NK-92 (cell line): ENCODE data around the gene COL11A2.
A peak's percentile ranks its signal among the peaks of the same experiment; 100 is the strongest.

Experiments
- DNase-seq: peaks from one replicate; lab custom pipeline; 2025; ENCODE audit not compliant: unreplicated experiment; lab: John Stamatoyannopoulos, UW

The COL11A2 gene

DNA sequence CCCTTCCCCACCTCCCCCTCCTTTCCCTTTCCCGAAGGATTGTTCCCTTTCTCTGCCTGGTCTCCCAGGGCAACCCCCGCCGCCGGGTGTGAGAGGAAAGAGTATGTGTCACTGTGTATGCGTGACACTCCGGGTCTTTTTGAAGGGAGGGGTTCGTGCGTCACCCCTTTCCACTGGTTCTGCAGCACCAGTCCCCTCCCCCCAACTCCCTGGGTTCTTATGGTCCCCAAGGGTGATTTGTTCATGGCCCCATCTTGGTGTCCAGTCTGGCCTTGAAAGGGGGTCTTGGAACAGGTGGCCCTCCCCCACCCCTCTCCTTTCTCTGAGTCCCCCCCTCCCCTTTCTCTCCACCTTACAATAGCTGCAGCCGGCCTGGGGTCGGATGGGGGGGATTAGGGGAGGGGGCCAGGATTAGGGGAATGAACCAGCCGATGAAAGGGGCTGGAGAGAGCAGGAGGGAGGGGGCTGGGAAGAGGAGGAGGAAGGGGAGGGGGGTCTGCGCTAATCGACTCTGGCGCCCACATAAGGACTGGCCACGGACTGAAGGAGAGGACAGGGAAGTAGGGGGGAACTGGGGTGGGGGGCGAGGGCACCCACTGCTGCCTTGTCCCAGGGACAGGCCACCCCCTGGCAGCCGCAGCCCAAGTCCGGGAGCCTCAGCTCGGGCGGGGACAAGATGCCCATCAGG, 14.7 kb upstream of the COL11A2 start:
- no peak for DNase-seq

DNA sequence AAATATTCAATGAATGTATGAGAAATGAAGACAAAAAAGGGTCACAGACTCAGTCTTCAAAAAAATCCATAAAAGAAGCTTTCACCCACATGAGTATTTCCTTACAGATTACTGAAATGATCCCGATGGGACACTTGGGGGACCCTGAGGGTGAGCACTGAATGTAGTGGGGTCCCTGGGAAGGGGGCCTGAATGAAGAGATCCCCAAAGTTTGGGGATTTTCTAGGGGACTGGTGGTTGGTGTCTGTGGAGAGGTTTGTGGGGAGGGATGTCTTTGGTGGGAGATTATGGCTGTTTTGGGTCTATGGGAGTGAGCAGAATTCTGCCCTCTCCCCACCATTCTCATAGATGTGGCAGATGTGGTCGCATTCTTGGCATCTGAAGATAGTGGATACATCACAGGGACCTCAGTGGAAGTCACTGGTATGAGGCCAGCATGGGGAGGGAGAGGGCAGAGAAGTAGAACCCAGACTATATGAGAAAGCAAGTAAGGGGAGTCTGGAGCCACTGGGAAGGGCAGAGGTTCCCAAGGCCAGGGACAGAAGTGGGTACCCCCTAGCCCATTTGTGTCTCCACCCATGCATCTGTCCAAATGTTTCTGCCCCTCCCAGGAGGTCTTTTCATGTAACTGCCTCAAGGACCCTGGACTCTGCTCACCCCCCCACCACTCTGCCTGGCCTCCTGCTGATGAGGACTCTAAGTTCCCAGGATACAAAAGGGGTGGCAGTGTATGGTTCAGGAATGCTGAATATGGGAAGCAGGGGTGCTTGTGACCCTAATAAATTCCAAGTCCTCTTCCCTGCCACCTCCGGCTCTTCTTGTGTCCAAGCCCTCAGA, 14.0 kb upstream of the COL11A2 start:
- no peak for DNase-seq

DNA sequence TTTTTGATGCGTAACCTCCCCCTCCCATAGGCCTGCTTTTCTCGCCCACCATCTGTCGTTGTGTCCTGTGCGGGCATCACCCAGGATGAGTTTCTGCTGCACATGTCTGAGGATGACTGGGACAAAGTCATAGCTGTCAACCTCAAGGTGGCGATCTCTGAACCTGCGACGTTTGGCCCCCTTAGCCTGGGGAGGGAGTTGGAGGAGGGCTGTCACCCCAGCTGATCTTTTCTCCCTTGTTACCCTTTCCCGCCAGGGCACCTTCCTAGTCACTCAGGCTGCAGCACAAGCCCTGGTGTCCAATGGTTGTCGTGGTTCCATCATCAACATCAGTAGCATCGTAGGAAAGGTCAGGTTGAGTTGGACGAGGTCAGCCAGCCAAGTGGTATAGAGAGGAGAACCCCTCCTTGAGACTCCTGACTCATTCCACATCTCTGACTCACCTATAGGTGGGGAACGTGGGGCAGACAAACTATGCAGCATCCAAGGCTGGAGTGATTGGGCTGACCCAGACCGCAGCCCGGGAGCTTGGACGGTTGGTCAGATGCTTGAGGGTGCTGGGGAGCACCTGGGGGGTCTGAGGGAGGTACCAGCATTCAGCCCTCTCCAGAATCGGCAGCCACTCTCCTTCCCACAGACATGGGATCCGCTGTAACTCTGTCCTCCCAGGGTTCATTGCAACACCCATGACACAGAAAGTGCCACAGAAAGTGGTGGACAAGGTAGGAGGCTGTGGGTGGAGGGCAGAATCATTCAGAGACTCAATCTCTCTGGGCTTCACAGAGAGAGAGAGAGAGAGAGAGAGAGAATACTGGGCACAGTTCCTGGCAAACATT, 13.1 kb upstream of the COL11A2 start:
- no peak for DNase-seq

DNA sequence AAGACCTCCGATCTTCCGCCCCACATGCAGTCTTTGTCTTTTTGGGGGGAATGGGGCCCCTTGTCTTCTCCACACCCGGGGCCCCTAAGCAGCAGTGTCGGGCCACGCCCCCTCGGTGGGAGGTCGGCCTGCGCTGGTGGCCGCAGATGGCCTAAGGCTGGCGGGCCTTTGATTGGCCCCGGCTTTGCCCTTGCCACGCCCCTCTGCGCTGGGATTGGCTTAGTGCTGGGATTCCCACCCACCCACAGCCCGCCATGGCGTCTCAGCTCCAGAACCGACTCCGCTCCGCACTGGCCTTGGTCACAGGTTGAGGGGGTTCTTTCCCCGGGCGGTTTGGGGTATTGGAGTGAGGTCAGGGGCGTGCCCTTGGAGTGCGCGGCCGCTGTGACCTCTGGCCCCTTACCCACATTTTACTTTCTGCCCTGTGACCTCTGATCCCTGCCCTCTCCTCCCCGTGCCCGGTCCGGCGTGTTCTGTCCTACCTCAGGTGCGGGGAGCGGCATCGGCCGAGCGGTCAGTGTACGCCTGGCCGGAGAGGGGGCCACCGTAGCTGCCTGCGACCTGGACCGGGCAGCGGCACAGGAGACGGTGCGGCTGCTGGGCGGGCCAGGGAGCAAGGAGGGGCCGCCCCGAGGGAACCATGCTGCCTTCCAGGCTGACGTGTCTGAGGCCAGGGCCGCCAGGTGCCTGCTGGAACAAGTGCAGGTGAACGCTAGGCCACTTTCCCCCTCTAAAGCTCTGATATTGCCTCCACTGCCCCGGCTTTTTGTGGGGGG, 12.3 kb upstream of the COL11A2 start, which contains the start of gene HSD17B8:
HSD17B8 (plus strand) TSS at position 241 of the 776 bp plus-strand sequence; CDS start at position 255, 14 bp downstream.
- DNase-seq: no peak

DNA sequence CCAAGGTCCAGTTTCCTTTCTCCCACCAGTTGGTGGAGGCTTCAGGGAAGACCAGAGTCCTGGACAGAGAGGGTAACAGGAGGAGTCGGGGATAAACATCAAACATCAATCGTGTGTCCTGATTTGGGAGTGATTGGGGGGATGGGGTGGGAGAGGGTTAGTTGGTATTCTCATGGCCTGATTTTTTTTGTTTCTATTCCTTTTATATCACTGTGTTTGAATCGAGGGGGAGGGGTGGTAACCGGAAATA, 11.8 kb upstream of the COL11A2 start:
- DNase-seq: no peak

DNA sequence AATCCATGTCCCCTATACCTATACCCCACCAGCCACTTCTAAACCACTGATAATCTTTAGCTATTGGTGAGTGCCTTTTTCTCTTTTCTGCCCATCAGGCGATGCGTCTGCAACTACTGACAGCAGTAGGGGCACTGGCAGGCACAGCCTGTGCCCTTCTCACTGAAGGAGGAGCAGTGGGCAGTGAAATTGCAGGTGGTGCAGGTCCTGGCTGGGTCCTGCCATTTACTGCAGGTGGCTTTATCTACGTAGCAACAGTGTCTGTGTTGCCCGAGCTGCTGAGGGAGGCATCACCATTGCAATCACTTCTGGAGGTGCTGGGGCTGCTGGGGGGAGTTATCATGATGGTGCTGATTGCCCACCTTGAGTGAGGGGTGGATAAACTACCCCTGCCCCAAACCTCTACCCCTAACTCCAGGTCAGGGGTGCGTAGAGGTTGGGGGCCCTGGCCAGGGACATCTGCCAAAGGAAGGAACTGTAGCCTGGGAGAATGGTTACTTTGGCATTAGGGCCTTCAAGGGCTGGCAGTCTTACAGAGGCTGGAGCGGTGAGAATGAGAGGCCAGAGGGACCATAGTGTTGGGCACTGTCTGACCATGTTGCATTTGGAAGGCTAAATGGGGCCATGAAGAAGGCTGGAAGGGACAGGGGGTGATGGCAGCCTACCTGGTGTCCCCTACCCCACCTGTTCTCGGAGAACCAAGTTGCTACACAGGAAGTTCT, 11.3 kb upstream of the COL11A2 start:
- no peak for DNase-seq

DNA sequence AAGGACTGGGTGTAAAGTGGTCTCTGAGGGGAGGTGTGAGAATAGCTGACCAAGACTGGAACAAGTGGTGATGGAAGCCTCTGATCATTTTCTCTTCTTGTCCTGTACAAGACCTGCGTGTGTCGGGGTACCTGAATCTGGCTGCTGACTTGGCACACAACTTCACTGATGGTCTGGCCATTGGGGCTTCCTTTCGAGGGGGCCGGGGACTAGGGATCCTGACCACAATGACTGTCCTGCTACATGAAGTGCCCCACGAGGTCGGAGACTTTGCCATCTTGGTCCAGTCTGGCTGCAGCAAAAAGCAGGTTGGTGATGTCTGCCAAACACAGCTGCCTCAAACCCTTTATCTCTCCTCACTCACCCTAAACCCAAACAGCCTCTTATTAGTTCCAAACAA, 10.5 kb upstream of the COL11A2 start:
- no peak for DNase-seq

DNA sequence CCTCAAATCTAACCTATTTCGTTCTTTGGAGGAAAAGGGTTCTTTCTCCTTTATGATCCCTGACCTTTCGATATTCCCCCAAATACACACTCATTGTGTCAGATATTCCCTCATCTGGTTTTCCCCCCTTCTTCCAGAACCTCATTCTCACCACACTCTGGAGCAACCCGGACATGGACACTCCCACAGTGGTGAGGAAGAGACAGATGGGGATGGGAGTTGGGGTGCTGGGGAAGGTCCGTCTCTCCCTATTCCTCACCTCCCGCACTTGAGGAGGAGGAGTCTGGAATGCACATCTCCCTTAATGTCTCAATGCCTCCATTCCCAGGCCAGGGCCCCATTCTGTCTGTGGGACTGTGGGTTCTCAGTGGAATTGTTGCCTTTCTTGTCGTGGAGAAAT, 9.7 kb upstream of the COL11A2 start:
- no peak for DNase-seq

DNA sequence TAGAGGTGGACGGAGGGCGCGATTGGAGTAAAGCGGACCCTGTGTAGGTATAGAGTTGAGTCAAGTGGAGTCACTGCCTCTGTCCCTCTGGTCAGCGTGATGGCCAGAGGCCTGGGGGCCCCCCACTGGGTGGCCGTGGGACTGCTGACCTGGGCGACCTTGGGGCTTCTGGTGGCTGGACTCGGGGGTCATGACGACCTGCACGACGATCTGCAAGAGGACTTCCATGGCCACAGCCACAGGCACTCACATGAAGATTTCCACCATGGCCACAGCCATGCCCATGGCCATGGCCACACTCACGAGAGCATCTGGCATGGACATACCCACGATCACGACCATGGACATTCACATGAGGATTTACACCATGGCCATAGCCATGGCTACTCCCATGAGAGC, 8.9 kb upstream of the COL11A2 start:
- DNase-seq: no peak

DNA sequence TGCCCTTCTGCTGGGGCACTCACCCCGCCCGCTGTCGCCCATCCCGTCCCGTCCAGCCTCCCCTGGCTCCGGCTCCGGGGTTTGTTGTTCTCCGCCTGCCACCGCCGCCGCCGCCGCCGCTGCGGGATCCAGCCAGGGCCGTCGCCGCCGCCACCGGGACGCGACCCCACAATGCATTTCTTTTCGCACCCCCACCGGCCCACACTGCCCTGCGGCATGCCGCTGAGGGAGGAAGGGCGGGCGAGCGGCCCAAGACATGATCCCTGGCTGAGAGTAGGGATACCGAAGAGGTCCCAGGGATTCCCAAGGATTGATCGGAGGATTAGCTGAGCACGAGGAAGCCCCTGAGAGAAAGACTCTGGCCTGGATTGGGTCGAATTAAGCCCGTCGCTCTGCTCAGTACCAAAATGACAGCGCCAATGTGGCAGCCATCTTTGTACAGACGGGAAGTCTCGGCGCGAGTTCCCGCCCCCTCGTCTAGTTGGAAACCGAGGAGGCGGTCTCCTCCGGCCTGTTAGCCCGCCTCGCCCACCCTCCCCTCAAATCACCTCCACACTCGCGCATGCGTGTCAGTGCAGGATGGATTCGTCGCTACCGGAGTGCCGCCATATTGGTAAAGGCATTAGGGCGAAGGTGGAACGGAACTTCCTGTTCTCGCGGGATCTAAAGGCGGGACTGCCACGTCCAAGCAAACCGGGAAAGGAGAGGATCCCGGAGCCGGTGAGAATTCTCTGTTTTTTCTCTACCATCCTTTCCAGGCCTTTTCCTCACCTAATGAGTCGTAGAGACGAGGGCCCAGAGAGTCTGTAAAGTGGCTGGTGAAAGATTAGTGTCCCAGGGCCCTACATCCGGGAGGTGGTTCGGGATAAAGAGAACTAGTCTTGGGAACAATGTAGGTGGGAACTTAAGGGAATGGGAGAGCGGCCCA, 8.2 kb upstream of the COL11A2 start, which contains the start of the genes RXRB and SLC39A7:
RXRB (minus strand) TSS at position 447 of the 928 bp plus-strand sequence; CDS start at position 258, 189 bp downstream.
SLC39A7 (plus strand) TSS at position 649 of the 928 bp plus-strand sequence. CDS start 379 bp downstream, outside the sequence.
- DNase-seq: peak; percentile 93

DNA sequence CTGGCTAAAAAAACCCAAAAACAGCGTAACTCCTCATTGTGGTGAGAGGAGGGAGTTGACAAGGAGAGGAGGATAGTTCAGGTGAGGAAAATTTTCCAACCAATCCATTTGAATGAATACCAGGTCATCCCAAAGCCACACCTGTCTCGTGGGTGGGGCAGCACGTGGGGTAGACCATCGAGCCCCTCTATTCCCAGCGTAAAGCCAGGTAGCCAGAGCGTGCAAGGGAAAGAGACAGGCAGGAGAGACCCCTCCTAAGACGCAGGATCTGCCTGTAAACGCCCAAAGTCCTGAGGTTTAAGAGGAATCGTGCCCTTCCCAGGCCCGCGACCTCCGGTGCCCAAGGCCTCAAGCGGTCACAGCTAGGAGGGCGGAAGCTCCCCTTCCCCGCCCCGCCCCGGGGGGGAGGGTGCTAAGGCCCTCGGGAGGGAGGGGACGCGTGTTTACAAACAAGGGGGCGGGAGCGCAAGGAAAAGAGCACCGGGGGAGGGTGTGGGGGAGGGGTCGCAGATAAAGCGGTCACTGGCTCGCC, 7.5 kb upstream of the COL11A2 start:
- no peak for DNase-seq

DNA sequence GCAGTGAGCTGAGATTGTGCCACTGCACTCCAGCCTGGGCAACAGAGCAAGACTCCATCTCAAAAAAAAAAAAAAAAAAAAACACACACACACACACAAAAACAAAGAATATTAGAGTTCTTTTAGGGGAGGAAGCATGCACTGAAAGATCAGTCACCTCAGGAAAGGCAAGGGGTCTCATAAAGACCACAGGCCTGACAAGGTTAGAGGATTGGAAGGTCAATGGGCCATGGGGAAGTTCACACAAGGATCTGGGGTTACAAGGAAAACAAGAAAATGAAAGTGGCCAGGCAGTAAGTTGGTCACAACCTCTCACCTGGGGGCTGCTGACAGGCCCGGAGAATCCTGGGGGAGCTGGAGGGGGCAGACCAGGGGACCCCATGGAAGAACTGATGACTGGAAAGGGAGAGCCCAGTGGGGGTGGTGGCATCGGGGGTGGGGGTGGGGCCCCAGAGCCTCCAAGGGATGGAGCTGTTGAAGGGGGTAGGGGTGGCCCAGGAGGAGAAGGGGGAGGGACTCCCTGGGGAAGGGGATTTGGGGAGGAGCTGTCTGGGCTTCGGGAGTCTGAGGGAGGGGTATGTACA, 6.7 kb upstream of the COL11A2 start:
- no peak for DNase-seq

DNA sequence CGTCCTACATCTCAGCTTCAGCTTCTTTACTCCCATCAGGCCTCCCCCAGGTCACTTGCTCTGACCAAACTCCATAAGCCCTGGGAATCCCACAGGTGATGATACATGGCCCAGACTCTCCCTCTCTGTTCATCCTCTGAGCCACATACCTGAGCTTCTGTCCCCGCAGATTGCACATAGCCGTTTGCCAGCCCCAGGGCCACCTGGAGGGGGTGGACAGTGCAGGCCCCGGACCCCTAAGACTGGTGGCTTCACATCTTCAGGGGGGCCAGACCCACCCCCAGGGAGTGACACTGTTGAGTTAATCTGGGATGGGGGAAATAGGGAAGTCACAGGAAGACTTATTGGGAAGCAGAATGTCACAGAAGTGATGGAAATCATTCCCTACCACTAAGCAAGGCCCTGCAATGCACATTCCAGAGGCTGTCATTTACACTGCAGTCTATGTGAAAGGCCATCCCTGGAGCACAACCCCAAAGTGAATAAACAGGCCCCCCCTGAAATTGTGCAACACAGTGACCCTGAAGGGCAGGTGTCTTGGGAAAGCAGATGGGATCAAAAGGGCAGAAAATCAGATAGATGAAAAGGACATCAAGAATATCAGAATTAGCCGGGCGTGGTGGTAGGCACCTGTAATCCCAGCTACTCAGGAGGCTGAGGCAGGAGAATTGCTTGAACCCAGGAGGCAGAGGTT, 6.0 kb upstream of the COL11A2 start:
- no peak for DNase-seq

DNA sequence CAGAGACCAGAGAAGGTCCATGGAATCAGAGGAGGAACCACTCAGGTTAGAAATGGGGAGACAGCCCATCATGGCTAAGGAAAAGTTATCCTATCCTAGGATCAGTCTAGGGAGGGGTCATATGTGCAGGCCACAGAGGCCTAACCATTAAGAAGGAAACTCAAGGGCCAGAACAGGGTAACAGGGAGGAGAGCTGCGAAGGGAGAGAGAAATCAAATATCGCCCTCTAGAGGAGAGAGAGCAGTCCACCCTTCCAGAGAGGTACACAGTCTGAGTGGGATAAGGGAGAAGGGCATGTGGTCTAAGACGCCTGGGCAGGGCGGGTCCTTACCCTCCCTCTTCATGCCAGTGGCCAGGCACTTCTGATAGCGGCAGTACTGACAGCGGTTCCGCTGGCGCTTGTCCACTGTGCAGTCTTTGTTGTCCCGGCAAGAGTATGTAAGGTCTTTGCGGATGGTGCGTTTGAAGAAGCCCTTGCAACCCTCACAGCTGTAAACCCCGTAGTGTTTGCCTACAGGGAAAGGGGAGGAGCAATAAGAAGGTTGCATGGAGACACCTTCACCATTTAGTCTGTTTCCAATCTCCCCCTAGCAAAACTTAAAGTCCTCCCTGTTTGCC, 5.3 kb upstream of the COL11A2 start:
- DNase-seq: no peak

DNA sequence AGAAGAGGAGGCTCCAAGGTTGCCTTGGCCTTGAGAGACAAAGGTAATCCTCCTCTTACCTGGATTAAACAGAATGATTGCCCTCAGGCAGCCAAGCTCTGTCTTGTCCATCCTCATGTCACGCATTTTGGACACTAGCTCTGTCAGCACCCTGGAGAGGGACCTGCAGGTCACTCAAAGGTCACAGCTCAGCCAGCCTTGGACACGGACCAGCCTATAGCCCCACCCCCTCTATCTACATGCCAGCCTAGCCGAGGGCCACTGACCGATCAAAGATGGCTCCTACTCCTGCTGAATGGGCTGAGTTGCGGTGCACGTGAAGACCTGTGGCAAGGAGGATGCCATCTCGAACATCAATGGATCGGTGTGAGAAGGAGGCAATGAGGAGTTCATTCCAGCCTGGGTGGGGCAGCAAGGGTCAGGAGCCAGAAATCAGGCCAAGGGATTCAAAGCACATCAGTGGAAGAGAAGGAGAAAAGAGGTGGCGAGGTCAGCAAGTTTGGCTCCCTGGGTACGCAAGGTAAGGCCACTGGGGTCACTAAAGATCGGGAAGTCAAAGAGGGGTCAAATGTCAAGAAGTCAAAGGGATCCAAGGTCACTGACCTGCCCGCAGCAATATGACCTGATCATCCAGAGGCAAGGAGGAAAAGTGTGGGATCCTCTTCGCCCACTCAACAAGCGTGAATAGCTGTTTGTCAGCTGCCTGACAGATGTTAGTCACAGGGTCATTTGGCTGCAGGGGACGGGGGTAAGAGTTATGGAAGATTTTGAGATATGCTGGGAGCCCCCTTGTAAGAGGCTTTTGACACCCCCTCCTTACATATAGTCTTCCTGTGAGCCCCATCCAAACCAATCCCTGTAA, 3.3 kb upstream of the COL11A2 start:
- no peak for DNase-seq

DNA sequence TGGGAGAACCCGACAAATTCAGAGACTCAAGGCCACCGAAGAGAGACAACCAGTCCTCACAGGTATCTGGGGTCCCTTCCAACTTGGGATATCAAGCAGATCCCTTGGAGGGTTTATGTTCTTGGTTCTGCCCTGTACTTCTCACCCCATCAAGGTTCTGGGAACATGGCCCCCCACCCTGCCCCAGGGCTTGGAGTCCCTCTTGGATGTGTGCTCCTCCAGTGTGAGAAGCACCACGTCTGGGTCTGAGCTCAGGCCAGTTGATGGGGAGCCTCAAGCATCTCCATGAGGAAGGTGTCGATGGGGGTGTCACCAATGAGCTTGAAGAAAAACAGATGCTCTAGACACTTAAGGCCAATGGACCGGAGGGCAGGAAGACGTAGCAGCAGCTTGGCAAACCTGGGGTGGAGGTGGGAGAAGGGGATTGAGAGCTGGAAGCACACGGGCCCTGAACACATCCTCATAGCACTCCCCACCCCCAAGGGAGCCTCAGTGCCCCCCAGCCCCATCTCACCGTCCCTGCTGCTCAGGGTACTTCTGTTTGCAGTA, 2.2 kb upstream of the COL11A2 start:
- DNase-seq: no peak
